H9 (cell line): ENCODE measurements around the gene SDK2. TPM values are rescaled to one million over a fixed set of nuclear protein-coding genes. Genes with fewer than 3 reads are reported as not detected.

Experiments used
- DNase-seq: peaks from one replicate; pipeline ENCODE4 v3.0.0-alpha.2; 2017
- H2AFZ ChIP-seq: one replicate; pipeline ENCODE4 v1.6.1; 2013; ENCODE audit warnings: mild to moderate bottlenecking, low read length, control low read depth, moderate library complexity
- H2AK5ac ChIP-seq: 2 replicates; pipeline ENCODE4 v1.6.1; 2013; ENCODE audit warnings: low read length, control low read depth, mixed read lengths; ENCODE audit not compliant: insufficient read length
- H2BK120ac ChIP-seq: one replicate; pipeline ENCODE4 v1.6.1; 2013; ENCODE audit warnings: low read depth, mild to moderate bottlenecking, low read length, control low read depth, inconsistent platforms; ENCODE audit not compliant: poor library complexity, severe bottlenecking
- H2BK12ac ChIP-seq: 2 replicates; pipeline ENCODE4 v1.6.1; 2013; ENCODE audit warnings: low read length, control low read depth, mixed read lengths, low read depth; ENCODE audit not compliant: insufficient read length
- H2BK15ac ChIP-seq: 2 replicates; pipeline ENCODE4 v1.6.1; 2013; ENCODE audit warnings: low read depth, low read length, control low read depth
- H2BK20ac ChIP-seq: one replicate; pipeline ENCODE4 v1.6.1; 2013; ENCODE audit warnings: low read depth, mild to moderate bottlenecking, low read length, control low read depth, inconsistent platforms; ENCODE audit not compliant: poor library complexity, severe bottlenecking
- H2BK5ac ChIP-seq: 2 replicates; pipeline ENCODE4 v1.6.1; 2013; ENCODE audit warnings: low read length, control low read depth, mixed read lengths; ENCODE audit not compliant: insufficient read length
- H3K14ac ChIP-seq: 2 replicates; pipeline ENCODE4 v1.6.1; 2013; ENCODE audit warnings: low read length, control low read depth; ENCODE audit not compliant: insufficient read depth
- H3K18ac ChIP-seq: 2 replicates; pipeline ENCODE4 v1.6.1; 2013; ENCODE audit warnings: low read depth, mild to moderate bottlenecking, mixed read lengths, low read length, control low read depth; ENCODE audit not compliant: insufficient read length
- H3K23ac ChIP-seq: 2 replicates; pipeline ENCODE4 v1.6.1; 2013; ENCODE audit warnings: low read length, control low read depth, mixed read lengths, low read depth; ENCODE audit not compliant: insufficient read length
- H3K23me2 ChIP-seq: 2 replicates; pipeline ENCODE4 v1.6.1; 2013; ENCODE audit warnings: low read depth, mild to moderate bottlenecking, mixed read lengths, low read length, control low read depth; ENCODE audit not compliant: insufficient read length, poor library complexity, severe bottlenecking
- H3K27ac ChIP-seq: 2 replicates; pipeline ENCODE4 v1.5.1; 2013; ENCODE audit warnings: low read length, control low read depth, mixed read lengths, low read depth; ENCODE audit not compliant: insufficient read length
- H3K27me3 ChIP-seq: 2 replicates; pipeline ENCODE4 v1.6.1; 2013; ENCODE audit warnings: low read length, control low read depth, inconsistent platforms; ENCODE audit not compliant: insufficient read depth
- H3K4ac ChIP-seq: 2 replicates; pipeline ENCODE4 v1.6.1; 2013; ENCODE audit warnings: low read depth, mild to moderate bottlenecking, control low read depth, inconsistent platforms, low read length, moderate library complexity
- H3K4me1 ChIP-seq: 2 replicates; pipeline ENCODE4 v1.6.1; 2013; ENCODE audit warnings: low read length, control low read depth, inconsistent platforms; ENCODE audit not compliant: insufficient read depth
- H3K4me2 ChIP-seq: 2 replicates; pipeline ENCODE4 v1.6.1; 2013; ENCODE audit warnings: low read length, control low read depth, mixed read lengths; ENCODE audit not compliant: insufficient read length, insufficient read depth
- H3K56ac ChIP-seq: 2 replicates; pipeline ENCODE4 v1.6.1; 2013; ENCODE audit warnings: low read depth, mild to moderate bottlenecking, mixed read lengths, low read length, control low read depth; ENCODE audit not compliant: insufficient read length
- H3K79me1 ChIP-seq: 2 replicates; pipeline ENCODE4 v1.6.1; 2013; ENCODE audit warnings: low read depth, mild to moderate bottlenecking, moderate library complexity, low read length, control low read depth, inconsistent platforms; ENCODE audit not compliant: insufficient read depth, poor library complexity, severe bottlenecking
- H3K79me2 ChIP-seq: 2 replicates; pipeline ENCODE4 v1.6.1; 2013; ENCODE audit warnings: low read length, control low read depth, inconsistent platforms; ENCODE audit not compliant: insufficient read depth
- H3K9ac ChIP-seq: 2 replicates; pipeline ENCODE4 v1.6.1; 2013; ENCODE audit warnings: low read length, control low read depth, mixed read lengths; ENCODE audit not compliant: insufficient read length; ENCODE audit errors: extremely low read depth
- H3K9me3 ChIP-seq: one replicate; pipeline ENCODE4 v1.6.1; 2013; ENCODE audit warnings: low read depth, low read length, inconsistent platforms; ENCODE audit not compliant: control insufficient read depth
- H3T11ph ChIP-seq: one replicate; pipeline ENCODE4 v1.6.1; 2013; ENCODE audit warnings: mild to moderate bottlenecking, low read length, control low read depth, inconsistent platforms
- H4K20me1 ChIP-seq: one replicate; pipeline ENCODE4 v1.6.1; 2013; ENCODE audit not compliant: control insufficient read depth, insufficient read length, insufficient read depth
- H4K5ac ChIP-seq: 2 replicates; pipeline ENCODE4 v1.6.1; 2013; ENCODE audit warnings: low read depth, mild to moderate bottlenecking, mixed read lengths, low read length, control low read depth; ENCODE audit not compliant: insufficient read length
- H4K8ac ChIP-seq: replicated peaks from 2 replicates; pipeline ENCODE4 v1.6.1; 2013; ENCODE audit warnings: low read length, control low read depth, mixed read lengths, low read depth; ENCODE audit not compliant: insufficient read length
- H4K91ac ChIP-seq: 2 replicates; pipeline ENCODE4 v1.6.1; 2013; ENCODE audit warnings: low read depth, mild to moderate bottlenecking, moderate library complexity, mixed read lengths, low read length, control low read depth; ENCODE audit not compliant: insufficient read length
- H3K27ac Mint-ChIP-seq, 3 experiments: 2 replicates in 2 of 3; 3 replicates in 1 of 3; pipeline ENCODE4 v1.8.0; 2020 to 2021; ENCODE audit warnings: mixed read lengths in 3 of 3, mild to moderate bottlenecking in 1 of 3, moderate library complexity in 1 of 3
- H3K27me3 Mint-ChIP-seq: 2 replicates; pipeline ENCODE4 v1.8.0; 2021; ENCODE audit warnings: low read depth, mild to moderate bottlenecking, moderate library complexity, mixed read lengths
- H3K36me3 Mint-ChIP-seq, 3 experiments: 2 replicates in 2 of 3; 3 replicates in 1 of 3; pipeline ENCODE4 v1.8.0; 2020 to 2021; ENCODE audit warnings: low read depth in 3 of 3, mixed read lengths in 3 of 3; ENCODE audit not compliant: insufficient read depth in 1 of 3
- H3K4me1 Mint-ChIP-seq, 2 experiments: 2 replicates each; pipeline ENCODE4 v1.8.0; 2020; ENCODE audit warnings: mixed read lengths in 2 of 2
- H3K4me3 Mint-ChIP-seq, 2 experiments: 2 replicates in 1 of 2; 3 replicates in 1 of 2; pipeline ENCODE4 v1.8.0; 2020 to 2021; ENCODE audit warnings: mild to moderate bottlenecking in 2 of 2, mixed read lengths in 2 of 2, moderate library complexity in 1 of 2
- H3K9me3 Mint-ChIP-seq, 2 experiments: 2 replicates in 1 of 2; 3 replicates in 1 of 2; pipeline ENCODE4 v1.8.0; 2020; ENCODE audit warnings: mild to moderate bottlenecking in 2 of 2, mixed read lengths in 2 of 2, moderate library complexity in 1 of 2
- WGBS: extraction: QIAGEN DNeasy Blood & Tissue Kit; methylation state at CpG from one replicate; pipeline ENCODE4 v1.1.7; 2013; ENCODE audit warnings: missing lambda C conversion rate, low lambda C conversion rate, mixed read lengths; ENCODE audit not compliant: insufficient read length; ENCODE audit errors: extremely low coverage; 5-methylcytosine and 5-hydroxymethylcytosine counted together
- total RNA-seq: library from RNA; stranded (reverse); gene quantifications from 2 replicates; pipeline ENCODE4 v1.2.1, GENCODE V29; 2021
- TF ChIP-seq, protein P1 (sequence below): fragments of 200-600 bp; sonication (generic); conservative IDR thresholded peaks from 3 replicates; pipeline ENCODE4 v1.8.0; 2021; ENCODE audit warnings: antibody characterized with exemption, mild to moderate bottlenecking

SDK2 gene
- total RNA-seq, 1 experiment from 2014 or later = 9.1 TPM

- Histone ChIP-seq H2BK15ac (no peak overlapping the region), H4K91ac (no peak overlapping the region), H3T11ph (no peak overlapping the region), H3K56ac (no peak overlapping the region), H3K4me2 (no peak overlapping the region), H3K27me3 (no peaks in the 10 kb centered on the region), H3K14ac (no peak overlapping the region), H2BK20ac (no peak overlapping the region), H2BK12ac (no peak overlapping the region), H2AK5ac (no peak overlapping the region), H4K20me1 (no peaks in the 10 kb centered on the region), H3K23me2 (no peaks in the 10 kb centered on the region), H3K23ac (no peak overlapping the region), H3K18ac (no peak overlapping the region), H4K8ac (no peak overlapping the region), H3K4me1 (no peaks in the 10 kb centered on the region), H3K79me1 (no peaks in the 10 kb centered on the region), H3K27ac (no peak overlapping the region), H3K9ac (no peak overlapping the region), H2BK120ac (no peak overlapping the region), H3K4ac (no peak overlapping the region), H2BK5ac (no peak overlapping the region), H3K9me3 (no peaks in the 10 kb centered on the region), H4K5ac (no peak overlapping the region), H2AFZ (no peak overlapping the region), H3K79me2 (no peaks in the 10 kb centered on the region)
- peaks cover 3 to 4% of the 10 kb centered on the region in 2 experiments; a peak in 2 of 4 replicates for H3K4me1 Mint-ChIP-seq
- no peak overlapping the region for H3K4me3 Mint-ChIP-seq
- no CpG with 5 or more reads among the region's 16 CpGs for WGBS
- H3K27me3 Mint-ChIP-seq = no peaks in the 10 kb centered on the region
- DNase-seq = peak; percentile 30
- H3K36me3 Mint-ChIP-seq = peaks cover 0 to 26% (median 5%) of the 10 kb centered on the region in 3 experiments; a peak in 3 of 7 replicates
- 0 out of 7 replicates have a peak overlapping the region, but pooled peaks of 1 of the 3 experiments have one; percentile 15 for H3K27ac Mint-ChIP-seq
- TF ChIP-seq, protein P1, sequence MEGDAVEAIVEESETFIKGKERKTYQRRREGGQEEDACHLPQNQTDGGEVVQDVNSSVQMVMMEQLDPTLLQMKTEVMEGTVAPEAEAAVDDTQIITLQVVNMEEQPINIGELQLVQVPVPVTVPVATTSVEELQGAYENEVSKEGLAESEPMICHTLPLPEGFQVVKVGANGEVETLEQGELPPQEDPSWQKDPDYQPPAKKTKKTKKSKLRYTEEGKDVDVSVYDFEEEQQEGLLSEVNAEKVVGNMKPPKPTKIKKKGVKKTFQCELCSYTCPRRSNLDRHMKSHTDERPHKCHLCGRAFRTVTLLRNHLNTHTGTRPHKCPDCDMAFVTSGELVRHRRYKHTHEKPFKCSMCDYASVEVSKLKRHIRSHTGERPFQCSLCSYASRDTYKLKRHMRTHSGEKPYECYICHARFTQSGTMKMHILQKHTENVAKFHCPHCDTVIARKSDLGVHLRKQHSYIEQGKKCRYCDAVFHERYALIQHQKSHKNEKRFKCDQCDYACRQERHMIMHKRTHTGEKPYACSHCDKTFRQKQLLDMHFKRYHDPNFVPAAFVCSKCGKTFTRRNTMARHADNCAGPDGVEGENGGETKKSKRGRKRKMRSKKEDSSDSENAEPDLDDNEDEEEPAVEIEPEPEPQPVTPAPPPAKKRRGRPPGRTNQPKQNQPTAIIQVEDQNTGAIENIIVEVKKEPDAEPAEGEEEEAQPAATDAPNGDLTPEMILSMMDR = no peak
- no peaks in the 10 kb centered on the region for H3K9me3 Mint-ChIP-seq
Observed at GRCh38 chr17:73390221-73390620, 254.0 kb downstream of the SDK2 start.
